DND-41 (cell line): ENCODE measurements around the gene CABP4.

ENCODE experiments used
- ATAC-seq: fragments of 200-7000 bp; cut with Tn5 transposase; 3 replicates; pipeline ENCODE4 v1.9.1; 2021; ENCODE audit warnings: low read depth; ENCODE audit not compliant: insufficient read depth
- DNase-seq: peaks from one replicate; pipeline ENCODE4 v3.0.0-alpha.2; 2020
- H2AFZ ChIP-seq: 2 replicates; pipeline ENCODE4 v1.6.0; 2012; ENCODE audit warnings: low read depth, low read length
- H3K27ac ChIP-seq: 2 replicates; pipeline ENCODE4 v1.5.1; 2012; ENCODE audit warnings: low read length, inconsistent platforms
- H3K27me3 ChIP-seq: fragments of 200-600 bp; sonication (generic); 2 replicates; pipeline ENCODE4 v1.6.0; 2012; ENCODE audit warnings: low read length, mild to moderate bottlenecking, inconsistent platforms; ENCODE audit not compliant: insufficient read depth, poor library complexity
- H3K36me3 ChIP-seq: 2 replicates; pipeline ENCODE4 v1.5.1; 2012; ENCODE audit warnings: low read length, inconsistent platforms; ENCODE audit not compliant: insufficient read depth
- H3K4me1 ChIP-seq: 2 replicates; pipeline ENCODE4 v1.5.1; 2012; ENCODE audit warnings: mild to moderate bottlenecking, low read length; ENCODE audit not compliant: insufficient read depth
- H3K4me2 ChIP-seq: 2 replicates; pipeline ENCODE4 v1.6.0; 2012; ENCODE audit warnings: mild to moderate bottlenecking, moderate library complexity, low read length, inconsistent platforms; ENCODE audit not compliant: insufficient read depth
- H3K4me3 ChIP-seq, 2 experiments: fragments of 200-600 bp in 1 of 2; shearing (Covaris generic) in 1 of 2; 2 replicates each; pipeline ENCODE4 v1.5.1; 2012 to 2016; ENCODE audit warnings: inconsistent platforms in 2 of 2, low read length in 2 of 2, mild to moderate bottlenecking in 2 of 2, low read depth in 1 of 2, moderate library complexity in 1 of 2
- H3K79me2 ChIP-seq: 2 replicates; pipeline ENCODE4 v1.6.0; 2012; ENCODE audit warnings: low read length, inconsistent platforms; ENCODE audit not compliant: insufficient read depth
- H3K9ac ChIP-seq: 2 replicates; pipeline ENCODE4 v1.6.0; 2012; ENCODE audit warnings: low read depth, mild to moderate bottlenecking, inconsistent platforms, low read length, moderate library complexity
- H3K9me3 ChIP-seq: 2 replicates; pipeline ENCODE4 v1.5.1; 2012; ENCODE audit warnings: low read length, moderate library complexity, mild to moderate bottlenecking, inconsistent platforms; ENCODE audit not compliant: insufficient read depth, severe bottlenecking
- H4K20me1 ChIP-seq: 2 replicates; pipeline ENCODE4 v1.6.0; 2012; ENCODE audit warnings: low read length; ENCODE audit not compliant: insufficient read depth
- CTCF ChIP-seq: IDR thresholded peaks from 2 replicates; pipeline ENCODE4 v1.5.1; 2012; ENCODE audit warnings: borderline replicate concordance, low read length, moderate library complexity, mild to moderate bottlenecking; ENCODE audit not compliant: poor library complexity, severe bottlenecking; ENCODE audit errors: extremely low read depth
- EZH2 ChIP-seq: IDR thresholded peaks from 3 replicates; pipeline ENCODE4 v1.6.1; 2012; ENCODE audit warnings: borderline replicate concordance, low read depth, mild to moderate bottlenecking, moderate library complexity, low read length, inconsistent platforms; ENCODE audit not compliant: severe bottlenecking

CABP4 gene

GRCh38 chr11:67492069-67492727 is 37.0 kb downstream of the CABP4 start:
- H3K79me2 ChIP-seq, result peaks cover 9% of the 10 kb centered on the region
- H3K9ac ChIP-seq, result no peak overlapping the region
- TF ChIP-seq CTCF, result no peak
- no peak for TF ChIP-seq EZH2
- peaks cover 32% of the 10 kb centered on the region for H4K20me1 ChIP-seq
- no peaks in the 10 kb centered on the region for H3K4me1 ChIP-seq
- no peak overlapping the region; the same call in 1 of the 2 replicates for H3K27ac ChIP-seq
- H3K4me3 ChIP-seq, result no peak overlapping the region
- H2AFZ ChIP-seq, result no peak overlapping the region
- H3K36me3 ChIP-seq, result peaks cover 95% of the 10 kb centered on the region
- H3K9me3 ChIP-seq, result no peaks in the 10 kb centered on the region
- no peak for ATAC-seq
- H3K4me2 ChIP-seq, result no peak overlapping the region
- no peak for DNase-seq
- H3K27me3 ChIP-seq, result no peaks in the 10 kb centered on the region

- Histone ChIP-seq H2AFZ (no peak overlapping the region), H3K4me3 (no peak overlapping the region), H3K27ac (no peak overlapping the region), H3K36me3 (peaks cover 95% of the 10 kb centered on the region), H3K4me1 (no peaks in the 10 kb centered on the region), H3K79me2 (peaks cover 3% of the 10 kb centered on the region), H3K27me3 (no peaks in the 10 kb centered on the region), H3K9ac (no peak overlapping the region), H4K20me1 (peaks cover 26% of the 10 kb centered on the region), H3K4me2 (no peak overlapping the region), H3K9me3 (no peaks in the 10 kb centered on the region)
- DNase-seq (no peak), ATAC-seq (peak; percentile 23; the same call in 2 of the 3 replicates)
- TF ChIP-seq EZH2 (no peak), CTCF (no peak)
Observed at GRCh38 chr11:67492801-67493547, 37.8 kb downstream of the CABP4 start.

GRCh38 chr11:67493548-67494370 is 38.6 kb downstream of the CABP4 start:
- no peaks in the 10 kb centered on the region for H3K27me3 ChIP-seq

More at GRCh38 chr11:67493548-67494370, 38.6 kb downstream of the CABP4 start:
- H3K9ac ChIP-seq, result no peak overlapping the region
- peaks cover 23% of the 10 kb centered on the region for H4K20me1 ChIP-seq
- no peak overlapping the region for H3K4me2 ChIP-seq
- DNase-seq (no peak), ATAC-seq (no peak)
- H3K4me3 ChIP-seq, result no peak overlapping the region
- peaks cover 95% of the 10 kb centered on the region for H3K36me3 ChIP-seq
- no peaks in the 10 kb centered on the region for H3K79me2 ChIP-seq
- TF ChIP-seq CTCF (no peak), EZH2 (no peak)
- no peak overlapping the region for H2AFZ ChIP-seq
- no peak overlapping the region for H3K27ac ChIP-seq
- no peaks in the 10 kb centered on the region for H3K4me1 ChIP-seq
- no peaks in the 10 kb centered on the region for H3K9me3 ChIP-seq
